ENCODE results near the gene GAS1.

The GAS1 gene, protein sequence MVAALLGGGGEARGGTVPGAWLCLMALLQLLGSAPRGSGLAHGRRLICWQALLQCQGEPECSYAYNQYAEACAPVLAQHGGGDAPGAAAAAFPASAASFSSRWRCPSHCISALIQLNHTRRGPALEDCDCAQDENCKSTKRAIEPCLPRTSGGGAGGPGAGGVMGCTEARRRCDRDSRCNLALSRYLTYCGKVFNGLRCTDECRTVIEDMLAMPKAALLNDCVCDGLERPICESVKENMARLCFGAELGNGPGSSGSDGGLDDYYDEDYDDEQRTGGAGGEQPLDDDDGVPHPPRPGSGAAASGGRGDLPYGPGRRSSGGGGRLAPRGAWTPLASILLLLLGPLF

GRCh38 chr9:86947146-86948073, at the start of gene GAS1:
Gene GAS1, minus strand, starts transcription at chr9:86947506. Its CDS starts 727 bp downstream, at chr9:86946779.
- DNase-seq (ENCODE audit: low spot score), result peak; percentile 72

DNA sequence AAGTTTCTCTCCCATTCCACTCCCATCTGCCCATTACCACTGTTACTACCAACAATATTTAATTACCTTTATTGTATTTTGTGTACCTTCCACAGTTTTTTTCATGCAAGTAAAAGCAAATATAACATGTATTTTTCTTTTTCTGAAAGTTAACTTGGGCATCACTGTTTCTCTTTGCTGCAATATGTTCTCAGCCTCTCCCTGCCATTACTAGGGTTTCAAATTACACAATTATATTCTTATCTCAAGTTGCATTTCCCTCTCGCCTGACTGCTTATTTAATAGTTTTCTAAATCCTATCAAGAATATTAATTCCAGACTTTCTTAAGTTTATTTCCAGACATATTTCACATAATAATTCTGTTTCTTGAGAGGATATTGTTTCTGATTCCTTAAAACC, 46.9 kb upstream of the GAS1 start:
- no peak for DNase-seq (ENCODE audit: low spot score)

DNA sequence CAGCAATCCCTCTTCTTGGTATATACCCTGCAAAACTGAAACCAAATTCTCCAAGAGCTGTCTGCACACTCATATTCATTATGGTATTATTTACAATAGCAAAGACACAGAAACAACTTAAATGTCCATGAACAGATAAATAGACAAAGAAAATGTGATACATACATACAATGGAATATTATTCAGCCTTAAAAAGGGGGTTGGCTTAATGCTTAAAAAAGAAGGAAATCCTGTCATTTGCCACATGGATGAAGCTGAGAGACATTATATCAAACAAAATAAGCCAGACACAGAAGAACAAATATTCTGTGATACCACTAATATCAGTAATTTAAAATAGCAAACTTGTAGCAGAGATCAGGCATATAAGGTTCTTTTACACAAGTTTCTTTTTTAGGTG, 46.5 kb upstream of the GAS1 start:
- no peak for DNase-seq (ENCODE audit: low spot score)

- DNase-seq (ENCODE audit: low spot score), result no peak
These were observed 43.8 kb upstream of the GAS1 start for GRCh38 chr9:86991077-86991476.

DNA sequence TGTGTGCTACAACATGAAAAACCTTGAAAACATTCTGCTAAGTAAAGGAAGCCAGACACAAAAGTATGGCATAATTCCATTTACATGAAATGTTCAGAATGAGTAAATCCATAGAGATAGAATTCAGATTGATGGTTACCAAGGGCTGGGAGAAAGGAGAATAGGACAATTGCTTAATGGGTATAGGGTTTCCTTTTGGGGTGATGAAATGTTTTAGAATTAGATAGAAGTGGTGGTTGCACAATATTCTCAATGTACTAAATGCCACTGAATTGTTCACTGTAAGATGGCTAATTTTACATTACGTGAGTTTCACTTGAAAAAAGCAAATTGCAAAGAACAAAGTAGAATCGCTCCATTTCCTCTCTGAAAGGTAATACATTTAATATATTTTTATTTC, 43.0 kb upstream of the GAS1 start:
- no peak for DNase-seq (ENCODE audit: low spot score)

DNA sequence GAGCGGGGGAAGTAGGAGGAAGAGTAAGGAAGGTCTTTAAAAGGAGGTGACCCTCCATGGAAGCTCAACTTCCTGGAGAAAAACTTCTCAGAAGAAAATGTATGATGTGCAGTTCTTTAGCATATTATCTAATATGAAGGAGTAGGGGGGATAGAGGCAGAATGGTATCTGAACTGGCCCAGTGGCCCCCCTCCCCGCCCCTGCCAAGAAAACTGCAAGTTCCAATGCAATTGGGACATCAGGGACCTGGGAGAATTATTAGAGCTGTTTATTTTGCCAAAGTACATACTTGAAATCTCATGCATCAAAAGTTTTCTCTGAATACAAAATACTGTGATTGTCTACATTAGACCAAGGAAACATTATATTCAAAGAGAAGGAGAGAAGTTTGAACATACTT, 40.6 kb upstream of the GAS1 start:
- DNase-seq (ENCODE audit: low spot score), result no peak

DNA sequence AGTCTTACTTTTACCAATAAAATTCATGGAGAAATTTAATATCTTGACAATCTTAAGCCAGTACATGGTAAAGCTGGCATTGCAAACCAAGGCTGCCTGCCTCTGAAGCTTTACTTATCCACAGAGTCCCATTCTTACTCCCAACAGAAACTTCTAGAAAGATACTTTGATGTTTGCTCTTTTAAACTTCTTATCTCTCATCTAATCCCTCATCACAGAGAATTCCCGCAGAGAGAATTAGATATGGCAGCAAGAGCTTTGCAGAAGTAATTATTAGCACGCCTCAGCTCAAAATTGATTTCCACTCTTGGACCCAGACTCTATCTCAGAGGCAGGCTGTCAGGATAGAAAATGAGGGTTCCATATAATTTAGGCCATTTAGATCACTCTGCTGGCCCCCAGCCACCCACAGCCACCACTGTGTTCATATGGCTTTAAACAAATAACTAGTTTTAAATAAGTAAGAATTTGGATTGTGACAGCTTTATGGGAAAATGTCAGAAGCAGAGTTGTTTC, 37.9 kb upstream of the GAS1 start:
- DNase-seq (ENCODE audit: low spot score), result no peak

DNA sequence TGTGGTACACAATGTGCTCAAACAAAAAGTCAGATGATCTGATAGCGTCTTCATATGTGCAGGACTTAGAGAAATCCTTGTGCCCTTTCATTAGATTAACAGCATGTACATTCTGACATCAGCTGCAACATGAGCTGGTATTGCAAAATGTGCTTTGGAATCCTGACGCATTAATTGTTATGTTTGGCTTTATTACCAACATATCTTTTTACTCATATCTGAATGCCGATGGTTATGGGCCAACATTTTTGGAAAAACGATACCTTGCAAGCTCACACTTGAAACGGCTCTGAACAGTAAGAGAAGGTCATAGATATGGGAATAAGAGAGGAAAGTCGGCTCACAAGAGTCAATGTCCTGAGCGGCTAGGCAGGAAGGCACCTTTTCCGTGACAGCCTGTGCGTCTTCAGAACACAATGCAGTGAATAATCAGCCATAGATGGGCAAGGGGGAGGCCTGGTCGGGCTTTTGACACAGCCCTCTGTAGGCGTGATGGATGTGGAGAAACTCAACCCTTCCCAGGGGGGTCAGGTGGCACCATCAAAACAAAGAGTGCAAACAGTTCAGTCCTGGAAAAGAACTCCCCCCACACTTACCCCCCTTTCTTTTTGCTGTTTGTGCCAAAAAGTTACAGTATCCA, 36.4 kb upstream of the GAS1 start:
- DNase-seq (ENCODE audit: low spot score), result no peak

GRCh38 chr9:86983249-86983619, 35.9 kb upstream of the GAS1 start:
- no peak for DNase-seq (ENCODE audit: low spot score)

DNA sequence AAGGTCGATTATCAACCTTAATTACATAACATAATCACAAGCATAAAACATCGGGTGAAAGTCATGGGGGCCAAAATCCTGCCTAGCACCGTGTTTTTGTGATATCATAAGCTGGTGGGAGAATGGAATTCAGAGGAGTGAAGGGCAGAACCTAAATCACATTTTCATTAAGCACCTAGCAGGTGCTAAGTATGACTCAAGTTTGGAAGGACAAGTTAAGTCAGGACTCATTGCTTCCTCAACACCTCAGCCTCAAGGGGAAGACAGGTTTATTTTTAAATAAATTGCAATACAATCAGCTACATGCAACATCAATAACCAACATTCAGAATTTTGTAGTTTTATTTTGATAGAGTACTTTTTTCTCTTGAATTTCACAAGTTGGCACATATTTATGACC, 33.5 kb upstream of the GAS1 start:
- DNase-seq (ENCODE audit: low spot score), result no peak

GRCh38 chr9:86979657-86980056, 32.4 kb upstream of the GAS1 start:
- DNase-seq (ENCODE audit: low spot score), result no peak

GRCh38 chr9:86978922-86979474, 31.7 kb upstream of the GAS1 start:
- DNase-seq (ENCODE audit: low spot score), result no peak

GRCh38 chr9:86978413-86978812, 31.1 kb upstream of the GAS1 start:
- no peak for DNase-seq (ENCODE audit: low spot score)

- DNase-seq (ENCODE audit: low spot score), result no peak
These were observed 30.0 kb upstream of the GAS1 start for GRCh38 chr9:86977205-86977835.

DNA sequence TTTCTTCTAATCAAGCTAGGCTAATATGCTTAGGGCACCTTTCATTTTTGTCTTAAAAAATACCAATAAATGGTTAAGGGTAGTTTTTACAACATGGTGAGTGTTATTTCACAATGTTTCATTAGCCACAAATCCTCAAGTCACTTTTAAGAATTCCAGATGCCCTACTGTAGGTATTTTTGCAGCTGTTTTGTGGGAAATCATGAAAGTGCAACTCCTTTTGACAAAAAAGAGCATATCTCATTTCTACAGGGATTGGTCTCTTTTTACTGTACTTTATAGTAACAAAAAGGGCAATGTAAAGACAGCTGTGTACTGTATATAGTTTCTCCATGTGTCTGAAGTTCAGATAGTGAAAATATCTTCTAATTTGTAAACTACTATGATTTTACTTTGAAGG, 28.3 kb upstream of the GAS1 start:
- DNase-seq (ENCODE audit: low spot score), result no peak

DNA sequence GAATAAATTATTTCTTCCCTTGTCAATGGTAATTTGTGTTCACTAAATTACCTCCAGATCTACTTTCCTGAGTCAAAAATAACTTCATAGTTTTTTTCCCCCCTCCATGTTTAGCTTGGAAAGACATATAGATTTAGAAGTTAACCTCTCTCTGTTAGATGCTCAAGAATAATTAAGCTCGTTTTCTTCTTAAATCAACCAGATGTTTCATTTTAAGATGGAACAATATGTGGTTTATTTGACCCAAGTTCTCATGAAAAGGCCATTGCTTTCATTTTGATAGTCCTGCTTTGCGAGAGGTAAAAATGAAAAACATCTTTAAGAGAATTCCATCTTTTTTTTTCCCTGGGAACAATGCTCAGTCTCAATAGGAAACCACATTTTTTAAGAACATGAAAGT, 27.7 kb upstream of the GAS1 start:
- no peak for DNase-seq (ENCODE audit: low spot score)

DNA sequence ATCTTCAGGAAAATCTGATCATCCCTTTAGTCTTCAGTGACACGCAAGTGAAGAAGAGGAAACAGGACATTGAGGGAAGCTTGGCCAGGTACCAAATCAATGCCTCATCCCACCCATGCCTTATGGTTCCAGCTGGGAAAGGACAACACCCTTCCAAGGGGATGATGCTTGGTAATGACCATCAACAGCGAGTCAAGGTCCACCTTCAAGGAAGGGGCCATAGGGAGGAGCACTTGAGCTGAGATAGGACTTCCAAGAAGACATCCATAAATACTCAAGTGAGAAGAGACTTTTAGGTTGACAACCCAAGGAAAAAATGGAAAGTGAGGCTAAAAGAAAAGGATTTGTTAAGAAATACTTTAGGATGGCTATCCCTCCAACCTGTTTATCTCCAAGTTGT, 27.1 kb upstream of the GAS1 start:
- DNase-seq (ENCODE audit: low spot score), result no peak

DNA sequence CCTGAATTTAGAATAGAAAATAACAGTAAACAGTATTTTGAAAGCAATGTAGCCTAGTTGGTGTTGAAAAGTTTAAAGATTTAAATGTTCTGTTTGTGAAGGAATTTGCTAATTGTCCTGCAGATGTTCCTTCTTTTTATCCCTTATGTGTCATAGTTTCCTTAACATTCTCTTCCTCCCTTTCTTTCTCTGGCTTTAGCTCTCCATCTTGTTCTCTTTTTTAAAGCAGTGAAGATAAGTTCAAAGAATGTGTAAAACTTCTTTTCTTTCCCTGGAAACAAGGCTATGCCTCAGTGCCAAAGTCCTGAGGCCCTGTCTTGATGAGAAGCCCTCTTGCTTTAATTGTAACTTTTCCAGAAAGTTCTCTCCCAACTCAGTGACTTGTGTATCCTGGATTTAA, 24.4 kb upstream of the GAS1 start:
- DNase-seq (ENCODE audit: low spot score), result no peak

DNA sequence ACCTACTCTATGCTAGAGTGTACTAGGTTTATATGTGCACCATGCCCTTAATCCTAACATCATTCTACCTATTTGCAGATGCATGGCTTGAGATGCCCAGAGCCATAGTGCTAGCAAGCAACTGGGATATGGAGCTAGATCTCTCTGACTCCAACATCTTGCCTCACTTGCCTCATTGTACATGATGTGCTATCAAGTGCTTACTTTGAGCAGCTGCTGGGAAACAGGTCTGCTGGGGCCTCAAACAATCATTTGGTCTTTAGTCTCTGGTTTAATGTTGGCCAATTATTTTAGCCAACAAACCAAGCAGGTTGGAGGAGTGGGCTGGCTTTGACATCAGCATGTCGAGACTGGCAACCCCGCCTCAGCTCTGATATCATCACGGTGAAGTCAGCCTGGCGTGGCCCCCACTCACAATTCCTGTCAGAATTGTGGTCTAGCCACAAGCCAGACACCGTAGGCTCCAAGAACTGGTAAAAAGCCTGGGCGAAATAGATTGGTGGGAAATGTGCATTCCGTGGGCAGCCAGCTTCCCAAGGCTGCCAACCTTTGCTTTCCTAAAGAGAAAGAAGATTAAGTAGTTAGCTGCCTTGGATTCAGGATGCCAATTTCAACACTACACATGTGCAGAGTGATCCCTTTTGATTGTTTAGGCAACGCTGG, 21.1 kb upstream of the GAS1 start:
- DNase-seq (ENCODE audit: low spot score), result no peak

- no peak for DNase-seq (ENCODE audit: low spot score)
These were observed 19.7 kb upstream of the GAS1 start for GRCh38 chr9:86966852-86967511.

Measured in germinal center (tissue), 1 donor.